ENCODE data around the gene DPP10.
A peak's percentile ranks its signal among the peaks of the same experiment; 100 is the strongest.

DPP10 gene

DNA sequence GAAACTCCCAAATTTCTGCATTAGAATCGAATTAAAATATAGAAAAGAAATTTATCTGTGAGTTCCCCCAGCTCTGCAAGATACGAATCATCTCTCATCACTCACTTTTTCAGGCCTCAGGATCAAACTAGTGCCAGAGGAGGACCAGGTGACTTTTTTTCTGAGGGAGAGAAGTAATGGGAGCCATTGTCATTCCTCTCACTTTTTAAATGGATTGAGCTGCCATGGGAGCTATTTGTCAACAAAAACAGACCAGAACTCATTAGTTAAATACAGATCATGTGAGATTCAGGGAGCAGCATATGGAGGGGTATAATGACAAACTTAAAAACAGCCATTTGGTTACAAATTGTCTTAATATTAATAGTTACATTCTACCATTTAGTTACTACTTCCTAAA is 594.4 kb downstream of the DPP10 start:
- no peak for TF ChIP-seq CTCF (IDR thresholded peaks at IDR 0.05)

- TF ChIP-seq CTCF (IDR thresholded peaks at IDR 0.05): no peak
These were observed 615.0 kb downstream of the DPP10 start for GRCh38 chr2:115057473-115057872.

DNA sequence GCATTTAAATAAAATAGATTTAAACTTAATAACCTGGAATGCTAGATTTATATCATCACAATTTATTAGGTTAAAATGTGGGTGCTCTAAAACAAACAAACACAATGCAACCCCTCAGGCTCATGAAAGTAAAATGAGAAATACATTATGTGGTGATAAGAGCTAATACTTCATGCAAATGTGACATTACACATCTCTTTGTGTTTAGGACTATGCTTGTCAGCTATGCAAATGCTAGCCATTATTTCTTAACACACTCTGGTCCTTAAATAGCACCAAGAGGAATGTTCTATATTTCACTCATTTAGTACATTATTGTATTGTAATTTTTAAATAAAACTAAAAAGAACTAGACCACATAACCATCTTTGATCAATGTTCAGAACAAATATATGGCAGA is 627.6 kb downstream of the DPP10 start:
- no peak for TF ChIP-seq CTCF (IDR thresholded peaks at IDR 0.05)

DNA sequence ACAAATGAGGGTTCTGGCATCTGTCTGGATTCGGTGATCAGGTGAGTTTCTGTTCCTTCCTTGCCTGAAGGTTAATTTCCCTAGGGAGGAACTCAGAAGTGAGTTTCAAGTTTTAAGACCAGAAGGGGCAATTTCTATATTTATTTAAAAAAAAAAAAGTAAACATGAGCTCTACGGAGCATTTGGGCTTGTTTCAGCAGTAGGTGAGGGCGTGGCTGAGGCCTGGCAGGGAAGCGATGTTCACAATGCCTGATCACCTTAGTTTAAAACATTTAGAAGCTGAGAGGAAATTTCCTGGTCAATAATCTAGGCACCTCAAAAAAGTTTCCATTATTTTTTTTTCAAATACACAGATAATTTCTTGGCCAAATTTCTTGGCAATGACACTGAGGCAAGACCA is 629.1 kb downstream of the DPP10 start:
- no peak for TF ChIP-seq CTCF (IDR thresholded peaks at IDR 0.05)

DNA sequence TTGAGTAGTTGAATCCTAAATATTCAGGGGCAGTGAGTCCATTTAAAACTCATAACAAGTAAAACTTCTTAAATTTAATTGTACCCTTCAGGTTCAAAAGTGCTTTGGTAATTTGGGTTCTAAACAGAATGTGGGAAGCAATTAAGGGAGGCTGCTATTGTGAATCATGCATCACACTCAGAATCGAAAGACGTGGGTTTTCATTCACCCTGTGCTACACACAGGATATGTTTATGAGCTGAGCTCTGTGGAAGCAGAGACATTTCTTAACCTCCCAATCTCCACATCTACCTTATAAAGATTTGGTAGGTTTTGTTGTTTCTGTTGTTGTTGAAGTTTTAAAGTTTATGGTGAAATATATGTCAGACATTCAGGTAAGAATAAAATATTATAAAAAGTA is 633.4 kb downstream of the DPP10 start:
- TF ChIP-seq CTCF (IDR thresholded peaks at IDR 0.05): no peak

DNA sequence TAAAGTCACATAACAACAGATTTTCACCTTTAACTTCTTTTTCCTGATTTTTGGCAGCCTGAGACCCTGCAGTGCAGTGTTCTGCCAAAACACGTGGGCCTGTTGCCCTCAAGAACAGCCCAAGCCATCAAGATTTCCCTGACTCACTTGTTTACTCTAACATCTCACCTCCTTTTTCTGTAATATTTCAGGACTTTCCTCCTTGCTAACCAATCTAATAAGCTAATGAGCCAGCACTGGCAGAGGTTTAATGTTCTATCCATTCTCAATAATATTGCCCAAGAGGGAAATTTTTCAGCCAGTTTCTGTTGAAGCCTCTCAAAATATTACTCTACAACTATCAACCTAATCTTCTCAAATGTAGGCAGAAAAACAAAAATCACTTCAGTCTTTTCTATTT is 635.2 kb downstream of the DPP10 start:
- TF ChIP-seq CTCF (IDR thresholded peaks at IDR 0.05): no peak

GRCh38 chr2:115083225-115083624 is 640.8 kb downstream of the DPP10 start:
- TF ChIP-seq CTCF (IDR thresholded peaks at IDR 0.05): peak; percentile 30; the same call in 1 of the 2 replicates

DNA sequence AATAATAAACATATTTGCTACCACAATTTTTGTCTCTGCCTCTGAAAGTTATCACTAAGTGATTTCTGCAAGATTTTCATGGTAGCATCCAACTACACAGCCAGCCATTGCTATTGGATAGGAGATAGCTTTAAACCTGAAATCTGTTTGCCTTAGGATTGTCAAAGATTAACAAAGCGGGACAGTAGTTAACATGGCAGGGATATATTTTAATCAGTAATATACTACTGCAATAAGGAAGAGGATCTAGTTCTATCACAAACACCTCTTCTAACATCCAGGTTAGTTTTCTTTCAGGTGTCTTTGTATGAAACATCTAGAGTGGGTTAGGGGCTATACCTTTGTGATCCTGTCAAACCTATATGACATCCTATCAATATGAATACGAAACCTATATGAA is 641.3 kb downstream of the DPP10 start:
- TF ChIP-seq CTCF (IDR thresholded peaks at IDR 0.05): no peak
